Gastrocnemius medialis (tissue), 4 donors: ENCODE data around the gene NCMAP. TPM values are rescaled to one million over a fixed set of nuclear protein-coding genes. Genes with fewer than 3 reads are reported as not detected.

ENCODE experiments used
- ATAC-seq, 2 donors: fragments of 150-250 bp; one replicate each; pipeline ENCODE4 v1.9.1; 2016
- DNase-seq, 2 donors: peaks; one replicate each; pipeline ENCODE4 v3.0.0-alpha.2; 2019
- H3K27ac ChIP-seq, 4 donors: fragments of 200-600 bp; sonication (generic); 1 replicate in 1 of 4; 2 replicates in 3 of 4; pipeline ENCODE4 v1.5.1; 2016 to 2018; ENCODE audit warnings: mild to moderate bottlenecking in 2 of 4, moderate library complexity in 1 of 4
- H3K27me3 ChIP-seq, 3 donors: fragments of 200-600 bp; sonication (generic) in 2 of 3; 1 replicate in 1 of 3; 2 replicates in 2 of 3; pipeline versions ENCODE4 v1.5.1 to v1.6.0; 2016 to 2019; ENCODE audit warnings: mild to moderate bottlenecking in 1 of 3, moderate library complexity in 1 of 3
- H3K36me3 ChIP-seq, 2 donors: fragments of 200-600 bp; sonication (generic) in 1 of 2; one replicate each; pipeline ENCODE4 v1.5.1; 2017 to 2018
- H3K4me1 ChIP-seq, 2 donors: fragments of 200-600 bp; sonication (generic) in 1 of 2; one replicate each; pipeline ENCODE4 v1.5.1; 2016 to 2017; ENCODE audit warnings: mild to moderate bottlenecking in 2 of 2
- H3K4me3 ChIP-seq, 4 donors: fragments of 200-600 bp; sonication (generic) in 3 of 4; 1 replicate in 1 of 4; 2 replicates in 3 of 4; pipeline ENCODE4 v1.5.1; 2016 to 2019; ENCODE audit warnings: mild to moderate bottlenecking in 2 of 4
- H3K9me3 ChIP-seq, 3 donors: fragments of 200-600 bp; sonication (generic) in 2 of 3; 1 replicate in 1 of 3; 2 replicates in 2 of 3; pipeline ENCODE4 v1.5.1; 2016 to 2019
- CTCF ChIP-seq, 5 experiments: fragments of 450-650 bp in 3 of 5; fragments of 200-600 bp in 2 of 5; sonication (generic) in 2 of 5; IDR thresholded peaks in 4 of 5; conservative IDR thresholded peaks in 1 of 5; 1 replicate in 4 of 5; 2 replicates in 1 of 5; pipeline ENCODE4 v1.5.1; 2016 to 2019; ENCODE audit warnings: antibody characterized with exemption in 5 of 5, mild to moderate bottlenecking in 3 of 5, moderate library complexity in 3 of 5
- POLR2A ChIP-seq, 2 donors: fragments of 450-650 bp; IDR thresholded peaks; one replicate each; pipeline ENCODE4 v1.6.1; 2017; ENCODE audit warnings: antibody characterized with exemption in 2 of 2, mild to moderate bottlenecking in 2 of 2, moderate library complexity in 2 of 2
- in situ Hi-C, 4 donors: fragments of 200-750 bp; cut with MboI; loops; one replicate each; pipeline versions ENCODE4 v1.15.0 to v1.8.0; 2017; ENCODE audit warnings: low sequenced_read_pairs in 4 of 4
- intact Hi-C: fragments of 100-400 bp; cut with DNase I; formaldehyde crosslinking; loops from one replicate; pipeline ENCODE4 v1.15.1; 2023; ENCODE audit warnings: low total_unique reads
- total RNA-seq, 4 donors: library from RNA; depleted of rRNA; stranded (reverse); fragments of >200 nt; gene quantifications; one replicate each; pipeline versions ENCODE4 v1.1.0 to v1.2.3, GENCODE V29; 2016

Gene NCMAP
- total RNA-seq, 4 donors from 2014 or later = 0.09 TPM; not detected in 3

- in situ Hi-C loops (no loop called here), intact Hi-C loops (no loop called here)
- no peak for TF ChIP-seq POLR2A (IDR thresholded peaks at IDR 0.05)
- no peak for TF ChIP-seq CTCF (IDR thresholded peaks at IDR 0.05 in 4 of 5, conservative IDR thresholded peaks at IDR 0.05 in 1 of 5)
- Histone ChIP-seq H3K4me3 (no peak overlapping the region), H3K36me3 (no peaks in the 10 kb centered on the region), H3K27me3 (no peaks in the 10 kb centered on the region), H3K27ac (no peak overlapping the region), H3K9me3 (no peaks in the 10 kb centered on the region), H3K4me1 (no peaks in the 10 kb centered on the region)
- ATAC-seq (no peak), DNase-seq (no peak)
Measured at GRCh38 chr1:24570265-24571125, 14.6 kb downstream of the NCMAP start.

GRCh38 chr1:24572301-24572700, 16.4 kb downstream of the NCMAP start:
- intact Hi-C loops = no loop called here
- Histone ChIP-seq H3K27ac (no peak overlapping the region), H3K9me3 (no peaks in the 10 kb centered on the region), H3K4me1 (no peaks in the 10 kb centered on the region), H3K36me3 (no peaks in the 10 kb centered on the region), H3K27me3 (no peaks in the 10 kb centered on the region), H3K4me3 (no peak overlapping the region)
- ATAC-seq (no peak), DNase-seq (no peak)
- in situ Hi-C loops = no loop called here
- TF ChIP-seq CTCF (IDR thresholded peaks at IDR 0.05 in 4 of 5, conservative IDR thresholded peaks at IDR 0.05 in 1 of 5) = no peak
- no peak for TF ChIP-seq POLR2A (IDR thresholded peaks at IDR 0.05)

- no peak overlapping the region for H3K27ac ChIP-seq
- no peaks in the 10 kb centered on the region for H3K36me3 ChIP-seq
- no peaks in the 10 kb centered on the region for H3K27me3 ChIP-seq
- in situ Hi-C loops (loop anchor here in 1 of 4 donors (25.0 kb wide), 1 partner anchor 364 kb away; no protein-coding TSS in a partner anchor), intact Hi-C loops (no loop called here)
- ATAC-seq (no peak), DNase-seq (no peak)
- H3K4me1 ChIP-seq = no peaks in the 10 kb centered on the region
- TF ChIP-seq CTCF (IDR thresholded peaks at IDR 0.05 in 4 of 5, conservative IDR thresholded peaks at IDR 0.05 in 1 of 5) (no peak), POLR2A (IDR thresholded peaks at IDR 0.05) (no peak)
- no peaks in the 10 kb centered on the region for H3K9me3 ChIP-seq
- no peak overlapping the region for H3K4me3 ChIP-seq
Measured at GRCh38 chr1:24575905-24576587, 20.2 kb downstream of the NCMAP start.

GRCh38 chr1:24578846-24579245, 23.0 kb downstream of the NCMAP start:
- intact Hi-C loops (no loop called here), in situ Hi-C loops (loop anchor here in 1 of 4 donors (25.0 kb wide), 1 partner anchor 367 kb away; no protein-coding TSS in a partner anchor)

More at GRCh38 chr1:24578846-24579245, 23.0 kb downstream of the NCMAP start:
- ATAC-seq (no peak), DNase-seq (no peak)
- no peak overlapping the region for H3K27ac ChIP-seq
- no peak overlapping the region for H3K4me3 ChIP-seq
- H3K9me3 ChIP-seq = no peaks in the 10 kb centered on the region
- no peaks in the 10 kb centered on the region for H3K4me1 ChIP-seq
- TF ChIP-seq POLR2A (IDR thresholded peaks at IDR 0.05) = no peak
- TF ChIP-seq CTCF (IDR thresholded peaks at IDR 0.05 in 4 of 5, conservative IDR thresholded peaks at IDR 0.05 in 1 of 5) = no peak
- H3K27me3 ChIP-seq = no peaks in the 10 kb centered on the region
- H3K36me3 ChIP-seq = no peaks in the 10 kb centered on the region
